NCI-H524 treated with DMSO at 0.1 percent for 48 hours (cell line): ENCODE measurements around the gene PTAFR.

ENCODE experiments used
- DNase-seq: peaks from one replicate; lab custom pipeline; 2025; lab: John Stamatoyannopoulos, UW

PTAFR gene

GRCh38 chr1:28175955-28176485 lies 470 bp downstream of the PTAFR start:
- DNase-seq: no peak

GRCh38 chr1:28173980-28174297 lies 2.6 kb downstream of the PTAFR start:
- no peak for DNase-seq

GRCh38 chr1:28173151-28173979 lies 3.1 kb downstream of the PTAFR start:
- no peak for DNase-seq

- no peak for DNase-seq
Measured at GRCh38 chr1:28172713-28173150, 3.8 kb downstream of the PTAFR start.

GRCh38 chr1:28171246-28171645 lies 5.2 kb downstream of the PTAFR start:
- no peak for DNase-seq

GRCh38 chr1:28170001-28170596 lies 6.4 kb downstream of the PTAFR start:
- DNase-seq: no peak

GRCh38 chr1:28163496-28164161 lies 12.9 kb downstream of the PTAFR start:
- DNase-seq: no peak

GRCh38 chr1:28162151-28162550 lies 14.3 kb downstream of the PTAFR start:
- no peak for DNase-seq

GRCh38 chr1:28161751-28162150 lies 14.7 kb downstream of the PTAFR start:
- no peak for DNase-seq

- DNase-seq: no peak
Measured at GRCh38 chr1:28160782-28161266, 15.7 kb downstream of the PTAFR start.

GRCh38 chr1:28159680-28160079 lies 16.8 kb downstream of the PTAFR start:
- DNase-seq: no peak

- no peak for DNase-seq
Measured at GRCh38 chr1:28159243-28159642, 17.2 kb downstream of the PTAFR start.

- no peak for DNase-seq
Measured at GRCh38 chr1:28157894-28158293, 18.6 kb downstream of the PTAFR start.

GRCh38 chr1:28156821-28157220 lies 19.7 kb downstream of the PTAFR start:
- no peak for DNase-seq

- DNase-seq: no peak
Measured at GRCh38 chr1:28155628-28156027, 20.9 kb downstream of the PTAFR start.

GRCh38 chr1:28154078-28154594 lies 22.4 kb downstream of the PTAFR start:
- DNase-seq: no peak

- DNase-seq: no peak
Measured at GRCh38 chr1:28150125-28150780, 26.2 kb downstream of the PTAFR start.

- no peak for DNase-seq
Measured at GRCh38 chr1:28148880-28149195, 27.7 kb downstream of the PTAFR start.

GRCh38 chr1:28147264-28148094 lies 29.0 kb downstream of the PTAFR start:
- no peak for DNase-seq

GRCh38 chr1:28145728-28146127 lies 30.8 kb downstream of the PTAFR start:
- no peak for DNase-seq
